Breast epithelium (tissue), 3 donors: ENCODE data around the gene BOLA2B.

Source experiments
- CTCF ChIP-seq, 3 donors: fragments of 450-650 bp; IDR thresholded peaks; one replicate each; pipeline ENCODE4 v1.5.1; 2016 to 2017; ENCODE audit warnings: antibody characterized with exemption in 3 of 3, mild to moderate bottlenecking in 3 of 3, moderate library complexity in 3 of 3
- POLR2A ChIP-seq: fragments of 450-650 bp; IDR thresholded peaks from one replicate; pipeline ENCODE4 v1.6.1; 2016; ENCODE audit warnings: antibody characterized with exemption, mild to moderate bottlenecking, moderate library complexity
- POLR2AphosphoS5 ChIP-seq, 3 donors: sonication (generic); formaldehyde crosslinking; IDR thresholded peaks; one replicate each; pipeline ENCODE4 v1.6.1; 2017; ENCODE audit warnings: antibody characterized with exemption in 3 of 3

- TF ChIP-seq POLR2A (no peak), CTCF (IDR thresholded peaks at IDR 0.05) (no peak), POLR2AphosphoS5 (IDR thresholded peaks at IDR 0.05) (no peak)
These were observed 27.1 kb downstream of the BOLA2B start for GRCh38 chr16:30166202-30166902.
